Natural killer cell treated with Interleukin-12 subunit alpha and Interleukin-12 subunit beta and Interleukin-15 and Interleukin-18, amount 100 ng/mL, for 72 hours (primary cell): ENCODE data around the gene ARID5B. TPM values are rescaled to one million over a fixed set of nuclear protein-coding genes. Genes with fewer than 3 reads are reported as not detected.
"Not testable (repeated sequence)": the region's sequence is repeated elsewhere in the genome, so short reads cannot be mapped to it uniquely, and the experiment has no call there.

Experiments used
- ATAC-seq, 2 donors: fragments of 150-1000 bp; cut with Tn5 transposase in 1 of 2; sonication (Bioruptor Pico), chemical (Tn5 transposase) in 1 of 2; 2 replicates each; pipeline ENCODE4 v1.10.0; 2021
- DNase-seq: peaks from one replicate; pipeline ENCODE4 v3.0.0; 2022; ENCODE audit warnings: low spot score
- H3K27ac Mint-ChIP-seq, 2 donors: 1 replicate in 1 of 2; 2 replicates in 1 of 2; pipeline ENCODE4 v1.8.0; 2022; ENCODE audit warnings: mixed read lengths in 2 of 2, mild to moderate bottlenecking in 1 of 2, moderate library complexity in 1 of 2
- H3K27me3 Mint-ChIP-seq, 2 donors: 1 replicate in 1 of 2; 2 replicates in 1 of 2; pipeline ENCODE4 v1.8.0; 2022; ENCODE audit warnings: mixed read lengths in 2 of 2
- H3K36me3 Mint-ChIP-seq: one replicate; pipeline ENCODE4 v1.8.0; 2022; ENCODE audit warnings: mixed read lengths
- H3K4me1 Mint-ChIP-seq, 2 donors: 1 replicate in 1 of 2; 2 replicates in 1 of 2; pipeline ENCODE4 v1.8.0; 2022; ENCODE audit warnings: low read depth in 2 of 2, mixed read lengths in 2 of 2, mild to moderate bottlenecking in 1 of 2
- H3K4me3 Mint-ChIP-seq: one replicate; pipeline ENCODE4 v1.8.0; 2022; ENCODE audit warnings: mixed read lengths
- H3K9me3 Mint-ChIP-seq: 2 replicates; pipeline ENCODE4 v1.8.0; 2022; ENCODE audit warnings: mixed read lengths
- total RNA-seq, 2 donors: library from RNA; stranded (reverse); gene quantifications; one replicate each; pipeline ENCODE4 v1.2.3, GENCODE V29; 2022

The ARID5B gene
- total RNA-seq, 2 donors from 2014 or later, result 46.1 to 51.7 TPM

- H3K9me3 Mint-ChIP-seq, result peaks cover 6% of the 10 kb centered on the region
- DNase-seq (no peak), ATAC-seq (no peak)
- no peaks in the 10 kb centered on the region for H3K27me3 Mint-ChIP-seq
- H3K27ac Mint-ChIP-seq, result peak overlapping the region; percentile 84 to 92
- H3K4me1 Mint-ChIP-seq, result peaks cover 57 to 74% of the 10 kb centered on the region in 2 donors
- peaks cover 21% of the 10 kb centered on the region for H3K36me3 Mint-ChIP-seq
- H3K4me3 Mint-ChIP-seq, result peak overlapping the region; percentile 38
Observed at GRCh38 chr10:61964949-61965702, 63.6 kb downstream of the ARID5B start.

- peaks cover 59 to 75% of the 10 kb centered on the region in 2 donors for H3K4me1 Mint-ChIP-seq
- peak overlapping the region; percentile 52 for H3K4me3 Mint-ChIP-seq
- no peaks in the 10 kb centered on the region for H3K27me3 Mint-ChIP-seq
- DNase-seq, result no peak
- peaks cover 6% of the 10 kb centered on the region for H3K9me3 Mint-ChIP-seq
- H3K36me3 Mint-ChIP-seq, result peaks cover 26% of the 10 kb centered on the region
- ATAC-seq, result no peak
- peak overlapping the region; percentile 76 to 92 for H3K27ac Mint-ChIP-seq
Observed at GRCh38 chr10:61965703-61966395, 64.3 kb downstream of the ARID5B start.

GRCh38 chr10:61967298-61967697 is 65.8 kb downstream of the ARID5B start:
- no peaks in the 10 kb centered on the region for H3K27me3 Mint-ChIP-seq
- H3K4me3 Mint-ChIP-seq, result no peak overlapping the region
- peaks cover 6% of the 10 kb centered on the region for H3K9me3 Mint-ChIP-seq
- H3K4me1 Mint-ChIP-seq, result peaks cover 50 to 66% of the 10 kb centered on the region in 2 donors
- no peak for ATAC-seq
- H3K36me3 Mint-ChIP-seq, result peaks cover 28% of the 10 kb centered on the region
- H3K27ac Mint-ChIP-seq, result peak overlapping the region in 1 of 2 donors; percentile 92
- no peak for DNase-seq

GRCh38 chr10:61970182-61971002 is 68.9 kb downstream of the ARID5B start:
- Mint-ChIP-seq H3K9me3 (peaks cover 6% of the 10 kb centered on the region), H3K36me3 (peaks cover 28% of the 10 kb centered on the region), H3K27me3 (no peaks in the 10 kb centered on the region), H3K4me1 (peaks cover 39 to 55% of the 10 kb centered on the region in 2 donors), H3K4me3 (no peak overlapping the region), H3K27ac (peak overlapping the region; percentile 43 to 62)
- ATAC-seq (no peak), DNase-seq (no peak)

- H3K27me3 Mint-ChIP-seq, result no peaks in the 10 kb centered on the region
- peaks cover 39 to 51% of the 10 kb centered on the region in 2 donors for H3K4me1 Mint-ChIP-seq
- peaks cover 6% of the 10 kb centered on the region for H3K9me3 Mint-ChIP-seq
- DNase-seq (no peak), ATAC-seq (no peak)
- H3K36me3 Mint-ChIP-seq, result peaks cover 28% of the 10 kb centered on the region
- H3K27ac Mint-ChIP-seq, result peak overlapping the region; percentile 43 to 62
- no peak overlapping the region for H3K4me3 Mint-ChIP-seq
Observed at GRCh38 chr10:61971003-61971325, 69.5 kb downstream of the ARID5B start.

- Mint-ChIP-seq H3K9me3 (no peaks in the 10 kb centered on the region), H3K36me3 (peaks cover 24% of the 10 kb centered on the region), H3K4me1 (peaks cover 34 to 39% of the 10 kb centered on the region in 2 donors), H3K27ac (peak overlapping the region; percentile 5 to 71), H3K4me3 (no peak overlapping the region), H3K27me3 (no peaks in the 10 kb centered on the region)
- no peak for ATAC-seq
- DNase-seq, result no peak
Observed at GRCh38 chr10:61973169-61973568, 71.7 kb downstream of the ARID5B start.

- ATAC-seq, result no peak
- peak overlapping the region in 1 of 2 donors; percentile 71 for H3K27ac Mint-ChIP-seq
- no peak for DNase-seq
Observed at GRCh38 chr10:61973906-61974305, 72.4 kb downstream of the ARID5B start.

GRCh38 chr10:61974601-61975390 is 73.3 kb downstream of the ARID5B start:
- ATAC-seq (no peak), DNase-seq (no peak)
- Mint-ChIP-seq H3K27me3 (no peaks in the 10 kb centered on the region), H3K27ac (no peak overlapping the region), H3K36me3 (peaks cover 22% of the 10 kb centered on the region), H3K9me3 (no peaks in the 10 kb centered on the region), H3K4me3 (no peak overlapping the region), H3K4me1 (peaks cover 32 to 39% of the 10 kb centered on the region in 2 donors)

More at GRCh38 chr10:61973906-61974305, 72.4 kb downstream of the ARID5B start:
- Mint-ChIP-seq H3K9me3 (no peaks in the 10 kb centered on the region), H3K4me1 (peaks cover 35 to 39% of the 10 kb centered on the region in 2 donors), H3K4me3 (no peak overlapping the region), H3K36me3 (peaks cover 24% of the 10 kb centered on the region), H3K27me3 (no peaks in the 10 kb centered on the region)

- Mint-ChIP-seq H3K27ac (no peak overlapping the region), H3K4me1 (peaks cover 30 to 35% of the 10 kb centered on the region in 2 donors), H3K27me3 (no peaks in the 10 kb centered on the region), H3K9me3 (no peaks in the 10 kb centered on the region), H3K4me3 (no peak overlapping the region), H3K36me3 (peaks cover 22% of the 10 kb centered on the region)
- DNase-seq, result no peak
- ATAC-seq, result no peak
Observed at GRCh38 chr10:61975391-61975932, 74.0 kb downstream of the ARID5B start.

- not testable (repeated sequence) for DNase-seq, ATAC-seq, H3K27me3 Mint-ChIP-seq, H3K9me3 Mint-ChIP-seq, H3K4me3 Mint-ChIP-seq
- Mint-ChIP-seq H3K27ac (peak overlapping the region; percentile 21 to 48), H3K4me1 (peaks cover 30 to 35% of the 10 kb centered on the region in 2 donors), H3K36me3 (peaks cover 16% of the 10 kb centered on the region)
Observed at GRCh38 chr10:61976951-61977721, 75.6 kb downstream of the ARID5B start.

- Mint-ChIP-seq H3K27me3 (no peaks in the 10 kb centered on the region), H3K9me3 (no peaks in the 10 kb centered on the region), H3K4me3 (no peak overlapping the region), H3K27ac (peak overlapping the region; percentile 18 to 48), H3K4me1 (peaks cover 25 to 34% of the 10 kb centered on the region in 2 donors), H3K36me3 (peaks cover 16% of the 10 kb centered on the region)
- ATAC-seq (no peak), DNase-seq (no peak)
Observed at GRCh38 chr10:61978965-61979364, 77.5 kb downstream of the ARID5B start.

- Mint-ChIP-seq H3K27me3 (no peaks in the 10 kb centered on the region), H3K4me3 (no peak overlapping the region), H3K9me3 (peaks cover 6% of the 10 kb centered on the region), H3K27ac (peak overlapping the region in 1 of 2 donors; percentile 75), H3K36me3 (peaks cover 20% of the 10 kb centered on the region), H3K4me1 (peaks cover 40 to 49% of the 10 kb centered on the region in 2 donors)
- DNase-seq (no peak), ATAC-seq (no peak)
Observed at GRCh38 chr10:61981460-61981859, 80.0 kb downstream of the ARID5B start.
